ENCODE data around the gene EP400.

DNA sequence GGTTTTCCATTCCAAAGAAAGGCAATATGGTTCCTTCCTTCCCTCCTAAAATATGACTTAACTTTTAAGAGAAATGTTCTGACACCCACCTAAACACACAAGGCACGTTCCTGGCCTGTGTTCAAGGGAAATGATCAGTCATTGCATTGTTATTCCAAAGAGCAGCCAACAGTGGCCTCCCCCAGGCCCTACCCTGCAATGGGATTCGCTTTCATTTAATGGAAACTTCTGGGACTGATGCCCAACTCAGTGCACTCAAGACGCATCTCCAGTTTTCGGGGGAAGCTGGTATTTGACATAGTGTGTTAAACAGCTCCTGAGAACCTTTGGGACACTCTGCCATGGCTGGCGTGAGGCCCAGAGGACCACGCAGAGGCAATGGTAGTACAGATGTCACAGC lies 128.4 kb downstream of the EP400 start:
- TF ChIP-seq CTCF (optimal IDR thresholded peaks at IDR 0.05 in 1 of 3, IDR thresholded peaks at IDR 0.05 in 1 of 3, conservative IDR thresholded peaks at IDR 0.05 in 1 of 3; ENCODE audit: extremely low read depth in 1 of 3, insufficient read depth in 2 of 3, low read length in 3 of 3) = no peak
- no peak for TF ChIP-seq EZH2 (IDR thresholded peaks at IDR 0.05; ENCODE audit: low read length)
